Spleen (tissue), 7 donors: ENCODE measurements around the gene SEC61A2.

Experiments used
- POLR2A ChIP-seq, 3 donors: fragments of 450-650 bp; IDR thresholded peaks; one replicate each; pipeline ENCODE4 v1.5.1; 2017; ENCODE audit warnings: antibody characterized with exemption in 3 of 3, mild to moderate bottlenecking in 1 of 3
- TF ChIP-seq, protein P1 (sequence below), 11 experiments: fragments of 200-600 bp in 7 of 11; fragments of 450-650 bp in 4 of 11; sonication (generic) in 4 of 11; IDR thresholded peaks in 8 of 11; conservative IDR thresholded peaks in 3 of 11; 1 replicate in 7 of 11; 2 replicates in 4 of 11; pipeline versions ENCODE4 v1.4.0 to v1.8.0; 2016 to 2021; ENCODE audit warnings: antibody characterized with exemption in 11 of 11, inconsistent platforms in 4 of 11, mild to moderate bottlenecking in 1 of 11
- donor health status: DM: no; HTN: no; CAD: no; lungs with moderate emphysema.
- donor health status: DM: no; HTN: no; CAD: no.
- donor health status: DM: no; HTN: no; CAD: no.

DNA sequence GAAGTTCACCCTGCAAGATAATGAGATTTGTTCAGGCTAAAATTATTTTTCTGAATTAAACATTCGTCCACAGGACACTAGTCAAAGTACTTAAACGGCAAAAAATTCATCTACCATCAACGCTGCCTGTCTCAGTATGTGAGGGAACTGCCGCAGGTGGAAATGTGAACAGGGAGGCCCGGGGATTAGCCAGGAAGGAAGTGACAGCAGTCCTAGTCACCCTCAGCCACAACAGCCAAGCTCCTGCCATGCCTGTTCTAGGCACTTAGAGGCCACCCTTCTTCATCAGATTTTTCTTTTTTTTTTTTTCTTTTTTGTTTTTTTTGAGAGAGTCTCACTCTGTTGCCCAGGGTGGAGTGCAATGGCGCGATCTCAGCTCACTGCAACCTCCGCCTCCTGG, 56.8 kb downstream of the SEC61A2 start:
- TF ChIP-seq, protein P1, sequence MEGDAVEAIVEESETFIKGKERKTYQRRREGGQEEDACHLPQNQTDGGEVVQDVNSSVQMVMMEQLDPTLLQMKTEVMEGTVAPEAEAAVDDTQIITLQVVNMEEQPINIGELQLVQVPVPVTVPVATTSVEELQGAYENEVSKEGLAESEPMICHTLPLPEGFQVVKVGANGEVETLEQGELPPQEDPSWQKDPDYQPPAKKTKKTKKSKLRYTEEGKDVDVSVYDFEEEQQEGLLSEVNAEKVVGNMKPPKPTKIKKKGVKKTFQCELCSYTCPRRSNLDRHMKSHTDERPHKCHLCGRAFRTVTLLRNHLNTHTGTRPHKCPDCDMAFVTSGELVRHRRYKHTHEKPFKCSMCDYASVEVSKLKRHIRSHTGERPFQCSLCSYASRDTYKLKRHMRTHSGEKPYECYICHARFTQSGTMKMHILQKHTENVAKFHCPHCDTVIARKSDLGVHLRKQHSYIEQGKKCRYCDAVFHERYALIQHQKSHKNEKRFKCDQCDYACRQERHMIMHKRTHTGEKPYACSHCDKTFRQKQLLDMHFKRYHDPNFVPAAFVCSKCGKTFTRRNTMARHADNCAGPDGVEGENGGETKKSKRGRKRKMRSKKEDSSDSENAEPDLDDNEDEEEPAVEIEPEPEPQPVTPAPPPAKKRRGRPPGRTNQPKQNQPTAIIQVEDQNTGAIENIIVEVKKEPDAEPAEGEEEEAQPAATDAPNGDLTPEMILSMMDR (IDR thresholded peaks at IDR 0.05 in 8 of 11, conservative IDR thresholded peaks at IDR 0.05 in 3 of 11), result no peak
- TF ChIP-seq POLR2A (IDR thresholded peaks at IDR 0.05), result no peak
